Erythroblast (primary cell): ENCODE measurements around the gene MYCN.

Source experiments
- GATA1 ChIP-seq: IDR thresholded peaks from 2 replicates; pipeline ENCODE4 v1.6.1; 2011; ENCODE audit warnings: low read depth, mild to moderate bottlenecking, control low read depth, low read length, moderate library complexity
- POLR2A ChIP-seq: IDR thresholded peaks from 2 replicates; pipeline ENCODE4 v1.6.1; 2011; ENCODE audit warnings: mild to moderate bottlenecking, low read length

GRCh38 chr2:15933184-15933845, 7.0 kb upstream of the MYCN start:
- TF ChIP-seq POLR2A (no peak), GATA1 (no peak)
